Body of pancreas (tissue), 4 donors: Measurements from ENCODE around the gene IFNA10. TPM values are rescaled to one million over a fixed set of nuclear protein-coding genes. Genes with fewer than 3 reads are reported as not detected.
"Not testable (repeated sequence)": the region's sequence is repeated elsewhere in the genome, so short reads cannot be mapped to it uniquely, and the experiment has no call there.

Experiments used
- ATAC-seq: fragments of 150-250 bp; one replicate; pipeline ENCODE4 v1.9.1; 2016
- DNase-seq, 4 donors: peaks; one replicate each; pipeline ENCODE4 v3.0.0-alpha.2; 2019
- H3K27ac ChIP-seq, 4 donors: fragments of 200-600 bp; sonication (generic); 1 replicate in 3 of 4; 2 replicates in 1 of 4; pipeline versions ENCODE4 v1.5.1 to v1.6.1; 2016 to 2019; ENCODE audit warnings: mild to moderate bottlenecking in 1 of 4, mixed read lengths in 1 of 4, moderate library complexity in 1 of 4
- H3K27me3 ChIP-seq, 2 donors: fragments of 200-600 bp; sonication (generic); one replicate each; pipeline ENCODE4 v1.6.0; 2016; ENCODE audit warnings: mild to moderate bottlenecking in 1 of 2
- H3K36me3 ChIP-seq, 2 donors: fragments of 200-600 bp; sonication (generic); replicated peaks in 1 of 2; 2 replicates each; pipeline ENCODE4 v1.5.1; 2016; ENCODE audit warnings: low read depth in 2 of 2; ENCODE audit not compliant: insufficient read depth in 1 of 2
- H3K4me1 ChIP-seq: fragments of 200-600 bp; sonication (generic); one replicate; pipeline ENCODE4 v1.6.0; 2016
- H3K4me3 ChIP-seq, 2 donors: fragments of 200-600 bp; sonication (generic); 1 replicate in 1 of 2; 2 replicates in 1 of 2; pipeline ENCODE4 v1.5.1; 2016 to 2019
- H3K9me3 ChIP-seq, 3 donors: fragments of 200-600 bp; sonication (generic); 1 replicate in 2 of 3; 2 replicates in 1 of 3; pipeline ENCODE4 v1.5.1; 2016
- CTCF ChIP-seq, 7 experiments: fragments of 450-650 bp in 4 of 7; fragments of 200-600 bp in 3 of 7; sonication (generic) in 3 of 7; IDR thresholded peaks; one replicate each; pipeline ENCODE4 v1.5.1; 2016 to 2019; ENCODE audit warnings: antibody characterized with exemption in 7 of 7
- POLR2A ChIP-seq, 3 donors: fragments of 450-650 bp; IDR thresholded peaks; one replicate each; pipeline ENCODE4 v1.6.1; 2016; ENCODE audit warnings: antibody characterized with exemption in 3 of 3, mild to moderate bottlenecking in 2 of 3
- WGBS, 2 donors: methylation state at CpG; one replicate each; pipeline ENCODE4 v1.1.5; 2017; 5-methylcytosine and 5-hydroxymethylcytosine counted together
- intact Hi-C: fragments of 100-400 bp; cut with DNase I; formaldehyde crosslinking; loops from one replicate; pipeline ENCODE4 v1.15.1; 2023
- total RNA-seq, 2 donors: library from RNA; depleted of rRNA; stranded (reverse); fragments of >200 nt; gene quantifications; one replicate each; pipeline ENCODE4 v1.1.0, GENCODE V29; 2016

The IFNA10 gene
- total RNA-seq, 2 donors from 2014 or later: not detected

DNA sequence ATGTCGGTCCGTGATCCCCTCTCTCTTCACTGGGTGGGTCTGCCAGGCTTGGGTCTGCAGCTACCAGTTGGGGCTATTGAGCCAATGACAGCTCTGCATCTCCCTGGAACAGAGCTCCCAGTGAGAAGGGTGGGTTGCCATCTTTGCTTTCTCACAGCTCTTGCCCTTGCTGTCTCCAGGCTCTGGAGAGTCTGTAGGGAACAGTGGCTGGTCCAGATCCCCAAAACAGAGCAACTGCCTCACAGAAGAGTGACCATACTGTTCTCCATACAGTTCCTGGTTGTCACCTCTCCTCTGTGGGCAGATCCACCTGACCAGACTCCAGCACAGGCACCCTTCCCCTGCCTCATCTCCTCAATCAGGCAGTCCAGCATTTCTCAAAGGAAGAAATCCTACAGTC, 26.3 kb upstream of the IFNA10 start:
- 67 to 93% methylated on average over 2 of the region's 2 CpGs for WGBS, 2 donors
- intact Hi-C loops: no loop called here

GRCh38 chr9:21228122-21228521, 21.2 kb upstream of the IFNA10 start, which contains the start of gene IFNA17:
Gene IFNA17, minus strand, starts transcription at chr9:21228222. Its CDS starts 49 bp downstream, at chr9:21228173.
- WGBS, 2 donors: 59 to 63% methylated on average over 2 of the region's 2 CpGs
- Histone ChIP-seq H3K9me3 (no peaks in the 10 kb centered on the region), H3K27me3 (no peaks in the 10 kb centered on the region), H3K4me1 (no peaks in the 10 kb centered on the region), H3K36me3 (no peaks in the 10 kb centered on the region), H3K4me3 (no peak within 1 kb of the TSS), H3K27ac (no peak within 1 kb of the TSS)
- intact Hi-C loops: no loop called here
- DNase-seq (no peak), ATAC-seq (no peak)
- TF ChIP-seq CTCF (IDR thresholded peaks at IDR 0.05): no peak
- TF ChIP-seq POLR2A (IDR thresholded peaks at IDR 0.05): no peak

More for the DNA sequence above, 26.3 kb upstream of the IFNA10 start:
- Histone ChIP-seq H3K27ac (no peak overlapping the region), H3K4me1 (no peaks in the 10 kb centered on the region), H3K4me3 (no peak overlapping the region), H3K36me3 (no peaks in the 10 kb centered on the region), H3K9me3 (no peaks in the 10 kb centered on the region), H3K27me3 (no peaks in the 10 kb centered on the region)
- ATAC-seq (no peak), DNase-seq (no peak)
- no peak for TF ChIP-seq CTCF (IDR thresholded peaks at IDR 0.05)
- TF ChIP-seq POLR2A (IDR thresholded peaks at IDR 0.05): no peak

- H3K4me3 ChIP-seq, ATAC-seq, H3K36me3 ChIP-seq, H3K27me3 ChIP-seq, intact Hi-C loops, H3K4me1 ChIP-seq, H3K9me3 ChIP-seq, H3K27ac ChIP-seq, DNase-seq: not testable (repeated sequence)
- WGBS, 2 donors: 65 to 73% methylated on average over 1 of the region's 1 CpG
Observed at GRCh38 chr9:21217211-21217610, 10.3 kb upstream of the IFNA10 start, which contains the start of gene IFNA16. Gene IFNA16, minus strand, starts transcription at chr9:21217311. Its CDS starts 6 bp downstream, at chr9:21217305.

GRCh38 chr9:21213411-21214326, 6.7 kb upstream of the IFNA10 start:
- H3K27me3 ChIP-seq, DNase-seq, H3K9me3 ChIP-seq, intact Hi-C loops, ATAC-seq, H3K4me1 ChIP-seq, H3K36me3 ChIP-seq, H3K4me3 ChIP-seq, H3K27ac ChIP-seq: not testable (repeated sequence)
- WGBS, 2 donors: 24 to 38% methylated on average over 5 of the region's 5 CpGs

DNA sequence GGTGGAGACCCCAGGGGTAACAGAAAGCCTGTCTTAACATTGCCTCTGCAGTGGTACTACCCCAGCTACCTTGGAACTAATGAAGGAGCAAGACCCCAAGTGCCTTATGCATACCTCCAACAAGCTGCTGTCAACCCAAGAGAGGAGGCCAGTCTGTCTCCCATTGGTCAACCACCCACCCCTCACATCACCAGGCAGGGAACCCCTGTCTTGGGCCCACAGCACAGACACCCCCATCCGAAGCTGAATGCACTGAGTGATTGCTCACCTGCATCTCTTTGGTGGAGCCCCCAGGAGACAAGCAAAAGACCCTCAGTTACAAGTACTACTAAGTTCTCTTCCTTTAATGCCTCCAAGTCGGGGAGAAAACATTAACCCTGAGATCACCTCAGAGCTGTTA, 5.2 kb upstream of the IFNA10 start:
- 33 to 51% methylated on average over 1 to 2 of the region's 2 CpGs for WGBS, 2 donors
- DNase-seq, ATAC-seq, H3K27me3 ChIP-seq, H3K9me3 ChIP-seq, H3K4me1 ChIP-seq, H3K4me3 ChIP-seq, H3K27ac ChIP-seq, intact Hi-C loops, H3K36me3 ChIP-seq: not testable (repeated sequence)

GRCh38 chr9:21210782-21211181, 3.8 kb upstream of the IFNA10 start:
- H3K9me3 ChIP-seq, ATAC-seq, H3K27me3 ChIP-seq, intact Hi-C loops, H3K4me3 ChIP-seq, H3K27ac ChIP-seq, H3K36me3 ChIP-seq, H3K4me1 ChIP-seq, DNase-seq: not testable (repeated sequence)
- WGBS, 2 donors: 76 to 100% methylated on average over 2 of the region's 2 CpGs
